CD4-positive, alpha-beta T cell treated with Interleukin-10 for 1 hour (primary cell): Measurements from ENCODE around the gene ADCY7.
"Not testable (repeated sequence)": the region's sequence is repeated elsewhere in the genome, so short reads cannot be mapped to it uniquely, and the experiment has no call there.

Experiments used
- DNase-seq: peaks from one replicate; pipeline ENCODE4 v3.0.0-alpha.2; 2020

The ADCY7 gene

DNA sequence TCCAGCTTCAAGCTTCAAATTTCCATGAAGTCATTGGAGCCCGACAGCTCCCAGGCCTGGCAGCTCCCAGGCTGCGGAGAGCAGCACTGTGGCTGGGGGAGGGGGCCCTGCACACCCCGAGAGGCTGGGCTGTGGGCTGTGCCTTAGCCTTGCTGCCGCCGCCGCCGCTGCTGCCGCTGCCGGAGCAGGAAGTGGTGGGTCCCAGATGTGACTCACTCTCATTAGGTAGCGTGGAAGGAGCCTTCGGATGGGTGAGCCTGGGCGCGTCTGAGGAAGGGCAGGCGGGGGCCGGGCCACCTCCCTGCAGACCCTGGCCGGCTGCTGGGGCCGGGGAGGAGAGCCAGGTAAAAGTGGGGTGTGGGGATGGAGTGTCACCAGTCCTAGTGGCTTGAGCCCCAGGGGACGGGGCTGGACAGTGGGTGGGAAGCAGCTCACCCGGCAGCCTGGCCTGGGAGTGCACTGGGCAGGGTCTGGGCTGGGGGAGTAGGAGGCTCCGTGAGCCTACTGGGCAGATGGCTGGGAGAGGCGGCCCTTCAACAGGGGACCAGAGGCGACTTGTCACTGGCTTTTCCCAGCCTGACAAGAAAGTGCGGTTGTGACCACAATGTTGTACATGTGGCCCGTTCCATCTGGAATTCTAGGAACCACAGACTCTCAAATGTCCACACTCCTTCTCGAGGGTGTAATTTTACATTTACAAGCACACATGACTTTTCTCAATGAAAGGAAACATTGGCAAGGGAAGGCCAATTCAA, at the start of gene ADCY7:
Gene ADCY7, plus strand, starts transcription at position 215 of the 755 bp plus-strand sequence. CDS start 21,629 bp downstream, outside the sequence.
- DNase-seq: peak; percentile 85

GRCh38 chr16:50219402-50219975, 46.9 kb upstream of the ADCY7 start:
- DNase-seq: no peak

DNA sequence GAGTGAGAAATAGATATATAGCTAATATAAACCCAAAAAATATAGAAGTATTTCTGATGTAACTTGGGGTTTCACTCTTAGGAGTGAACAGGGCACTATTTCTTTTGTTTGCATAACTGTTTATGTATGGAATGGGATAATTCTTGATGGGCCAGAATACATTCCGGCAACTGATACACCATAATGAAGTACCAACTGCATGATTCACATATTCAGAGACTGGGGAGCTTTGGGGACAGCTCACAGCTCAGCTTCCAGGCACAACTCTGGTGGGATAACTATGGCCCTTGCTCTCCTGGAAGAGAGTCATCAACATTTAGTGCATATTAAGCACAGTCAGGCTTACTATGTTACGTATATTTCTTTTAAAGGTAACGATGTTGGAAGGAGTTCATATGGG, 42.1 kb upstream of the ADCY7 start:
- no peak for DNase-seq

DNA sequence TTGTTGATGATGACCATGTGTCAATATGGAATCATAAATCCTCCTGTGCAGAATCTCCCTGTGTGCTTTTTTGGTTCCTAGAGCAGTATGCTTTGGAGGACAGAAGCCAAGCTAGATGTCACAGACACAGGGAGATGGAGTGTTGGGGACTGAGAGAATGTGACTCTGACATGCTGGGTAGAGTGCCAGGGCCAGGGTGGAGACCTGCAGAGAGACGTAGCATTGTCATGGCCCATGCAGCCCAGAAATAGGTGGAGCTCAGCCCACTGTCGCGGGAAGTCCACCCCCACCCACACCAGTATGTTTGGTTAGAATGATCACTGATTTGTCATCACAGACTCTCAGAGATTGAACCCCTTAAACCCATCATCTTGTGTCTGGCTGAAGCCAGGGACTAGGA, 39.2 kb upstream of the ADCY7 start:
- no peak for DNase-seq

DNA sequence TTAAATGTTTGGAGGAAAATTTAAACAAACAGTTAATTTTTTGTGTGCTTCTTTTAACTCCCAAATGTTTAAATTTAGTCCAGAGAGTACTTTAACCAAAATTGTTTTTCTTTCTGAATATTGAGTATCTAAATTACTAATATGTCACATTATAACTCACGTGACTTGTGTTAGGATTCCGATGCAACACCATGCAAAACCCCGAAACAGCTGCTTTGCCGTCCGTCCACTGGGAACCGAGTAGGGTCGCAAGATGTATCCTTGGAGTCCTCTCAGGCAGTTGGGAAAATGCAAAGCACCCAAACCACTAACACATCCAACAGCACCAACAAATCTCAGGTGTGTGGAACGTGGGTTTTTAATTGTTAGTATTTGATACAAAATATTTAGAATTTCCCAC, 38.7 kb upstream of the ADCY7 start:
- DNase-seq: no peak

- no peak for DNase-seq
Observed at GRCh38 chr16:50228364-50228868, 37.9 kb upstream of the ADCY7 start.

DNA sequence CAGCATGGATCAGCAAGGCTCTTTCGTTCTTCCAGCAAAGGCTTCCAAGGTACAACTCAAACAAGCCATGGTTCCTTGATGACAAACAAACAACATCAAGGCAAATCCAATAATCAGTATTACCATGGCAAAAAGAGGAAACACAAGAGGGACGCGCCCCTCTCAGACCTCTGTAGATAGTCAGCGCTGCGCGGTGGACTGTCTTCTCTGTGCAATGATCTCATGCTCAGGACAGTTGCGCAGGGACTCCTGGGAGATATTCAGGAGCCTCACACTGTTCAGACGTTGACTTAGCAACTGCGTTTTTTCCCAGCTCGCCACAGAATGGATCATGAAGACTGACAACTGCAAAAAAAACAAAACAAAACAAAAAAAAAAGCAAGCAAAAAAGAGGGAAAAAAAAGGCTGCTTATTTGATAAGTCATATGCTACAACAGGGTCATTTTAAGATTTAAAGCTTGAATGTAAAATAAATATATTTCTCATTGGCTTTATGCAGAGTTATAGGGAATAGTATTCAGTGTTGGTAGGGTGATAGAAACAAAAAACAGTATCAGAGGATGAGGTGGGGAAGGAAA, 37.1 kb upstream of the ADCY7 start:
- DNase-seq: no peak

- no peak for DNase-seq
Observed at GRCh38 chr16:50234771-50235556, 31.4 kb upstream of the ADCY7 start.

DNA sequence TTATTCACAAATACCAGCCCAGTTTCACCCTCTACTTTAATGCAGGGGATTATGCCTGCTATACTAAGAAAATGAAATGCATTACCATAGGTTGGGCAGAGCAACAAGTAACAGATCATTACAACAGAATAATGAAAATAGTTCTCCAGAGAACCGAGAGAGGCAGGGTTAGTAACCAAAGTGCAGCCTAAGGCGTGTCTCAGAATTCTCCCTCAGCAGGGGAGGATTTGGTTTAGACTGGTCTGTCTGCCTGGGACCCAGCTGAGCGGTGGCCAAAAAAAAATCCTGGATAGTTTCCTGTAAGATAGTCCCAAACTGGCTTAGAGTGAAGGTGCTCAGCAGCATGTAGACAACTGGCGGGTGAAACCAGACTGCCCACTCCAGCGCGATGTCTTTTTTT, 30.8 kb upstream of the ADCY7 start:
- no peak for DNase-seq

- no peak for DNase-seq
Observed at GRCh38 chr16:50238314-50238713, 28.0 kb upstream of the ADCY7 start.

- DNase-seq: no peak
Observed at GRCh38 chr16:50238868-50239301, 27.5 kb upstream of the ADCY7 start.

DNA sequence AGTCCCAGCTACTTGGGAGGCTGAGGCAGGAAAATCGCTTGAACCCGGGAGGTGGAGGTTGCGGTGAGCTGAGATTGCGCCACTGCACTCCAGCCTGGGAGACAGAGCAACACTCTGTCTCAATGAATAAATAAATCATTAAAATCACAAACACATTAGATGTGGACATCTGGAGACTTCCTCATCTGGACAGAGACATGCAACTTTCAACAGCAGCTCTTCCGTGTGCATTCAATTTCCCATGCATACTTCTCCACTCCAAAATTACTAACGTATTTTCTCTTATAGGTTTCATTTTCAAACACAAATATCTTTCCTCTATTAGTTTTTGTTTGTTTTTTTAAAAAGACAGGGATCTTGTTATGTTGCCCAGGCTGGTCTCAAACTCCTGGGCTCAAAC, 23.3 kb upstream of the ADCY7 start:
- not testable (repeated sequence) for DNase-seq

GRCh38 chr16:50244140-50244503, 22.2 kb upstream of the ADCY7 start:
- no peak for DNase-seq

DNA sequence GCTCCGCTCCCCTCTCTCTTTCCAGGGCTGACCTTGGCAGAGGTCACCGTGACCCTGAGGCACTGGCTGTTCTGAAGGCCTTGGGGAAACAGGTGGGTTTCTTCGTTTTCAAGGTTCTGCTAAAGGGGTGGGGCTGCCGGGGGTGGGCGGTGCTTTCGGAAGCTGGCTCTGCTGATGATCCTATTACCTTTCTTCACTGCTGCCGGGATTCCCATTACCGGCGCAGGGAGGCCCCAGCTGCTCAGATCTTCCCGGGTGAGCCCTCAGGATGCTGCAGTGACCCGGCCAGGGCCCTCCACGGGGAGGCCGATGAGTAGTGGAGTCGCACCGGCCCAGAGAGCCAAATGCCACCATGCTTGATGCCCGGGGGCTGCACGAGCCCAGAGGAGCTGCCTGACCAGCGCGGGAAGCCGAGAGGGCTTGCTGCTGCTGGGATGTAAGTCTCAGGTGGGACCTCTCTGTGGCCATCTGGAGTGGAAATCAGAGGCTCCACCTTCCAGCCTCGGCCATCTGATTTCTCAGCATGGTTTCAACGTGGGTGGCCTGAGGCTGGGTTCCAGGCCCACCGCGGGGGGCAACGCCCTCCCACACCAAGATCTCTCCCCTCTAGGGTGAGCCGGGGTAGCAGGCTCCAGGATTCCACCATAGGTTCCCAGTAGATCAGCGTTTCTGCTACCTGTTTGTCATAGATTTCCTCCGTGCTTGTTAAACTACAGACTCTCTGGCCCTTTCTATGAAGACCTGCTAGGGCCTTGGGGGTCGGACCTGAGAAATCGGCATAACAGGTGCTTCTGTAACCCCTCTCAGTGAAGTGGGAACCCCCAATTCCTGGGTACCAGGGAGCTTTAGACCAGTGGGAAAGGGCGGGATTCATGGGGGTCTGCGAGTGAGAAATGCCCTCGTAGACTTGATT, 21.6 kb upstream of the ADCY7 start:
- DNase-seq: no peak

GRCh38 chr16:50245417-50246298, 20.7 kb upstream of the ADCY7 start:
- peak; percentile 48 for DNase-seq

- DNase-seq: no peak
Observed at GRCh38 chr16:50246299-50247122, 19.8 kb upstream of the ADCY7 start.

DNA sequence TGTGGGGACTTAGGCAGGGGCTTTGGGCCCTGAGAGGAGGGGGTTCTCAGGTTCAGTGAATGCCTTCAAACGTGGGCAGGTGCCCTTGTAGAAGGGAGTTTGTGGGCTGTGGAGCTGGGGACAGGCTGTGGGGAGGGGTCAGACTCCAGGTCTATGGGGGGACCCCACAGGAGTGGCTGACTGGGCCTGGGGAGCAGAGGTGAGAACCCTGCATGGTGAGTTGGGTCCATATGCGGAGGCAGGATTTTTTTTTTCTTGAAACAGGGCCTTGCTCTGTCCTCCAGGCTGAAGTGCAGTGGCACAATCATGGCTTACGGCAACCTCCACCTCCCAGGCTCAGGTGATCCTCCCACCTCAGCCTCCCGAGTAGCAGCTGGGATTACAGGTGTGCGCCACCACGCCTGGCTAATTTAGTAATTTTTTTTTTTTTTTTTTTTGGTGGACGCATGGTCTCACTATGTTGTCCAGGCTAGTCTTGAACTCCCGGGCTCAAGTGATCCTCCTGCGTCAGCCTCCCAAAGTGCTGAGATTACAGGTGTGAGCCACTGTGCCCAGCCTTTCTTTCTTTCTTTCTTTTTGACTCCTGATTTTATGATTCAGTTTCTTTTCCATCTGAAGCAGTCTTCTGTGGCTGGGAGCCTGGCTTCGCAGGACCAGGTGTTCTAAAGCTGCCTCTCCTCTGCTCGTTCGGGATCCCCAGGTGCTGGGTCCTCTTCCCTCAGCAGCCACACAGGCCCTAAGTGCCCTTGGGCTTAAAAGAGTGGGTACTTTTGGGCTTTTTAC, 19.0 kb upstream of the ADCY7 start:
- no peak for DNase-seq

DNA sequence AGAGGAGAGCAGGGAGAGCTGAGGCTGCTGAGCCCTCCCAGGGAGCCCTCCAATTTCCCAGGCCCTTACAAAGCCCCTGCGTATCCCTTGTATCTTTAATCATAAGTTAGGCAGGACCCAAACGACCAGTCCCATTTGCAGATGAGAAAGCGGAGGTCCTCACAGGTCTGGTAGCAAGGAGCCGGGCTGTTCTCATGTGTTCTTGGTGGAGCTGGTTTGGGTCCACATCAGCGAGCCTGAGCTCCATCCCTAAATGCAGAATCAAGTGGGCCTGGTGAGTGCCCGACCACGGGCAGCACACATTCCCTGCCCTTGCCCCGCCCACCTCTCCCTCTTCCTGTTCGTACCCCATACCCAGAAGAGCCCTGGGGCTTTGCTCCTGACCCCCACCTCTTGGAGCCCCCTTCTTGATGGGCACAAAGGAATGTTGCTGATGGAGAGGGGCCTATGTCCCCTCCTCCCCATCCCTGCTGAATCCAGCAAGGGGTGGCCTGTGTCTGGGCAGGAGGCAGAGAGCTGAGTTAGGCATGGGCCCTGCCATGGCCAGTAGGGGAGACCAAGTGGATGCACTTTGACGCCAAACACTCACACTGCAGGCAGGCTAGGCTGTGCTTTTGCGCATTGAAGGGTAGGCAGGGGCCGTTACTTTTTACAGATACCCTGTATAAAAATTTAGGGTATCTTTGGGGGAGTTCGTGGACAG, 18.3 kb upstream of the ADCY7 start:
- DNase-seq: no peak

DNA sequence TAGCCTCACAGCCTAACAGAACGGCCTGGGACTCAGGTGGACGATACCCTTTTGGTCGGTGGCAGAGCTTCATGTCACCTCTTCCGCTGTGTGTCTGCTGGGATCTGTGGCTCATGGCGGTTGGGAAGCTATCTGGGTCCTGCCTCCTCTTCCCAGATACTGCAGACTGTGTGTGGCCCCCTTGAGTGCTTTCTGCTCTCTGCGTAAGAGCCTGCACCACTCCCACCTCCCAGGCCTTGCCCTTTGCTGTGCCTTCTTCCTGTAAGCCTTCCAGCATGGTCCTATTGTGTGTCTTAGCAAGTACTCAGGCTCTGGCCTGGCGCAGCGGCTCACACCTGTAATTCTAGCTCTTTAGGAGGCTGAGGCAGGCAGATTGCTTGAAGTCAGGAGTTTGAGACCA, 17.5 kb upstream of the ADCY7 start:
- no peak for DNase-seq
